Effector memory CD8-positive, alpha-beta T cell (primary cell): ENCODE measurements around the gene KRT78.
"Not testable (repeated sequence)": the region's sequence is repeated elsewhere in the genome, so short reads cannot be mapped to it uniquely, and the experiment has no call there.

Experiments
- ATAC-seq: fragments of 150-1000 bp; cut with Tn5 transposase; replicated peaks from 2 replicates; pipeline ENCODE4 v1.10.0; 2021; ENCODE audit warnings: mild to moderate bottlenecking, moderate library complexity
- DNase-seq, 3 experiments: peaks; one replicate each; pipeline ENCODE4 v3.0.0; 2021
- H3K27ac Mint-ChIP-seq, 2 donors: one replicate each; pipeline ENCODE4 v1.8.0; 2022; ENCODE audit warnings: mild to moderate bottlenecking in 2 of 2, mixed read lengths in 2 of 2, moderate library complexity in 2 of 2
- H3K27me3 Mint-ChIP-seq, 2 donors: one replicate each; pipeline ENCODE4 v1.8.0; 2022; ENCODE audit warnings: mixed read lengths in 2 of 2
- H3K36me3 Mint-ChIP-seq: one replicate; pipeline ENCODE4 v1.8.0; 2022; ENCODE audit warnings: mild to moderate bottlenecking, moderate library complexity, mixed read lengths; ENCODE audit not compliant: insufficient read depth
- H3K4me1 Mint-ChIP-seq, 2 donors: one replicate each; pipeline ENCODE4 v1.8.0; 2022; ENCODE audit warnings: low read depth in 2 of 2, mixed read lengths in 2 of 2
- H3K4me3 Mint-ChIP-seq, 2 donors: one replicate each; pipeline ENCODE4 v1.8.0; 2022; ENCODE audit warnings: mild to moderate bottlenecking in 2 of 2, mixed read lengths in 2 of 2, moderate library complexity in 2 of 2
- H3K9me3 Mint-ChIP-seq, 2 donors: one replicate each; pipeline ENCODE4 v1.8.0; 2022; ENCODE audit warnings: mixed read lengths in 2 of 2
- total RNA-seq, 9 experiments: gene quantifications; one replicate each; lab custom pipeline; 2026; lab: John Stamatoyannopoulos, UW

KRT78 gene
- 0 to 0.06 (median 0) reads per million in 9 experiments for total RNA-seq

GRCh38 chr12:52848661-52849255, at the start of gene KRT78:
Gene KRT78 (minus strand): TSS chr12:52848994. CDS start chr12:52848930, 64 bp downstream.
- peaks cover 43 to 79% of the 10 kb centered on the region in 2 donors for H3K27me3 Mint-ChIP-seq
- H3K4me3 Mint-ChIP-seq: no peak within 1 kb of the TSS
- H3K27ac Mint-ChIP-seq: no peak within 1 kb of the TSS
- no peaks in the 10 kb centered on the region for H3K4me1 Mint-ChIP-seq
- H3K9me3 Mint-ChIP-seq: no peaks in the 10 kb centered on the region
- ATAC-seq: no peak
- H3K36me3 Mint-ChIP-seq: no peaks in the 10 kb centered on the region
- DNase-seq: no peak

GRCh38 chr12:52896190-52897100, 47.7 kb upstream of the KRT78 start:
- Mint-ChIP-seq H3K36me3 (peaks cover 2% of the 10 kb centered on the region), H3K4me3 (no peak overlapping the region), H3K4me1 (no peaks in the 10 kb centered on the region), H3K9me3 (no peaks in the 10 kb centered on the region), H3K27ac (no peak overlapping the region), H3K27me3 (peaks cover 19 to 45% of the 10 kb centered on the region in 2 donors)
- no peak for DNase-seq
- ATAC-seq: no peak

- H3K27ac Mint-ChIP-seq: no peak overlapping the region
- H3K9me3 Mint-ChIP-seq: no peaks in the 10 kb centered on the region
- H3K36me3 Mint-ChIP-seq: peaks cover 3% of the 10 kb centered on the region
- no peak for ATAC-seq
- no peak overlapping the region for H3K4me3 Mint-ChIP-seq
- DNase-seq: no peak
- H3K4me1 Mint-ChIP-seq: no peaks in the 10 kb centered on the region
- peaks cover 19 to 41% of the 10 kb centered on the region in 2 donors for H3K27me3 Mint-ChIP-seq
These were observed 47.0 kb upstream of the KRT78 start for GRCh38 chr12:52895726-52896189.

- Mint-ChIP-seq H3K4me1 (no peaks in the 10 kb centered on the region), H3K27ac (no peak overlapping the region), H3K9me3 (no peaks in the 10 kb centered on the region), H3K4me3 (no peak overlapping the region), H3K27me3 (peaks cover 18 to 50% of the 10 kb centered on the region in 2 donors), H3K36me3 (peaks cover 3% of the 10 kb centered on the region)
- no peak for ATAC-seq
- no peak for DNase-seq
These were observed 44.2 kb upstream of the KRT78 start for GRCh38 chr12:52892974-52893373.

GRCh38 chr12:52892207-52892852, 43.5 kb upstream of the KRT78 start:
- Mint-ChIP-seq H3K9me3 (no peaks in the 10 kb centered on the region), H3K4me3 (no peak overlapping the region), H3K27me3 (peaks cover 18 to 47% of the 10 kb centered on the region in 2 donors), H3K4me1 (no peaks in the 10 kb centered on the region), H3K27ac (no peak overlapping the region), H3K36me3 (peaks cover 3% of the 10 kb centered on the region)
- ATAC-seq: no peak
- DNase-seq: no peak

- H3K4me3 Mint-ChIP-seq: no peak overlapping the region
- no peak overlapping the region for H3K27ac Mint-ChIP-seq
- peaks cover 22 to 37% of the 10 kb centered on the region in 2 donors for H3K27me3 Mint-ChIP-seq
- no peaks in the 10 kb centered on the region for H3K4me1 Mint-ChIP-seq
- ATAC-seq (no peak), DNase-seq (no peak)
- H3K36me3 Mint-ChIP-seq: peaks cover 3% of the 10 kb centered on the region
- no peaks in the 10 kb centered on the region for H3K9me3 Mint-ChIP-seq
These were observed 42.2 kb upstream of the KRT78 start for GRCh38 chr12:52891044-52891443.

- peaks cover 22 to 37% of the 10 kb centered on the region in 2 donors for H3K27me3 Mint-ChIP-seq
- H3K4me1 Mint-ChIP-seq: no peaks in the 10 kb centered on the region
- no peak overlapping the region for H3K4me3 Mint-ChIP-seq
- ATAC-seq: no peak
- DNase-seq: no peak
- no peak overlapping the region for H3K27ac Mint-ChIP-seq
- H3K36me3 Mint-ChIP-seq: peaks cover 3% of the 10 kb centered on the region
- no peaks in the 10 kb centered on the region for H3K9me3 Mint-ChIP-seq
These were observed 41.6 kb upstream of the KRT78 start for GRCh38 chr12:52890417-52890816.

GRCh38 chr12:52884526-52885293, 35.9 kb upstream of the KRT78 start:
- Mint-ChIP-seq H3K9me3 (no peaks in the 10 kb centered on the region), H3K4me3 (no peak overlapping the region), H3K4me1 (peaks cover 5 to 7% of the 10 kb centered on the region in 2 donors), H3K36me3 (no peaks in the 10 kb centered on the region), H3K27ac (no peak overlapping the region), H3K27me3 (peaks cover 11 to 32% of the 10 kb centered on the region in 2 donors)
- DNase-seq: peak; percentile 73 to 78 (median 75)
- ATAC-seq: peak; percentile 78

GRCh38 chr12:52880499-52880898, 31.7 kb upstream of the KRT78 start:
- not testable (repeated sequence) for H3K36me3 Mint-ChIP-seq, H3K9me3 Mint-ChIP-seq, DNase-seq, ATAC-seq
- H3K27ac Mint-ChIP-seq: peak overlapping the region in 1 of 2 donors; percentile 41
- H3K27me3 Mint-ChIP-seq: peaks cover 7 to 25% of the 10 kb centered on the region in 2 donors
- H3K4me3 Mint-ChIP-seq: peak overlapping the region in 1 of 2 donors; percentile 80
- peaks cover 7 to 15% of the 10 kb centered on the region in 2 donors for H3K4me1 Mint-ChIP-seq

- H3K4me3 Mint-ChIP-seq: peak overlapping the region; percentile 64 to 80
- H3K4me1 Mint-ChIP-seq: peaks cover 11 to 18% of the 10 kb centered on the region in 2 donors
- no peaks in the 10 kb centered on the region for H3K36me3 Mint-ChIP-seq
- DNase-seq: peak; percentile 63 to 73 (median 66)
- H3K9me3 Mint-ChIP-seq: no peaks in the 10 kb centered on the region
- H3K27me3 Mint-ChIP-seq: peaks cover 7 to 25% of the 10 kb centered on the region in 2 donors
- peak; percentile 97 for ATAC-seq
- peak overlapping the region in 1 of 2 donors; percentile 41 for H3K27ac Mint-ChIP-seq
These were observed 30.9 kb upstream of the KRT78 start for GRCh38 chr12:52879394-52880351.

GRCh38 chr12:52878507-52879393, 30.0 kb upstream of the KRT78 start:
- H3K4me1 Mint-ChIP-seq: peaks cover 15 to 25% of the 10 kb centered on the region in 2 donors
- H3K27me3 Mint-ChIP-seq: peaks cover 7 to 25% of the 10 kb centered on the region in 2 donors

More at GRCh38 chr12:52878507-52879393, 30.0 kb upstream of the KRT78 start:
- no peaks in the 10 kb centered on the region for H3K9me3 Mint-ChIP-seq
- peak overlapping the region in 1 of 2 donors; percentile 18 for H3K27ac Mint-ChIP-seq
- ATAC-seq (no peak), DNase-seq (no peak)
- H3K36me3 Mint-ChIP-seq: no peaks in the 10 kb centered on the region
- H3K4me3 Mint-ChIP-seq: peak overlapping the region in 1 of 2 donors; percentile 80
